Ureter (tissue), 1 donor: Measurements from ENCODE around the gene NUDT7. TPM values are rescaled to one million over a fixed set of nuclear protein-coding genes. Genes with fewer than 3 reads are reported as not detected.

ENCODE experiments used
- DNase-seq: peaks from one replicate; pipeline ENCODE4 v3.0.0-alpha.2; 2020; ENCODE audit warnings: low spot score
- total RNA-seq: library from RNA; stranded (reverse); gene quantifications from one replicate; pipeline ENCODE4 v1.2.4, GENCODE V29; 2023
- donor health status: DM: yes; HTN: yes; CAD: no.

The NUDT7 gene
- total RNA-seq, result 8.7 TPM

- peak; percentile 99 for DNase-seq
Observed at GRCh38 chr16:77722309-77723107, at the start of gene NUDT7. TSS of gene NUDT7 (plus strand) at chr16:77722514. CDS start at chr16:77722583, 69 bp downstream.

- DNase-seq, result no peak
Observed at GRCh38 chr16:77674888-77675287, 47.4 kb upstream of the NUDT7 start.

GRCh38 chr16:77675464-77676324, 46.6 kb upstream of the NUDT7 start:
- peak; percentile 70 for DNase-seq

GRCh38 chr16:77677129-77677528, 45.2 kb upstream of the NUDT7 start:
- no peak for DNase-seq

- no peak for DNase-seq
Observed at GRCh38 chr16:77679391-77679790, 42.9 kb upstream of the NUDT7 start.

- DNase-seq, result no peak
Observed at GRCh38 chr16:77679901-77680300, 42.4 kb upstream of the NUDT7 start.

GRCh38 chr16:77680496-77680895, 41.8 kb upstream of the NUDT7 start:
- no peak for DNase-seq

GRCh38 chr16:77682586-77682985, 39.7 kb upstream of the NUDT7 start:
- no peak for DNase-seq

GRCh38 chr16:77683397-77684180, 38.7 kb upstream of the NUDT7 start:
- no peak for DNase-seq

GRCh38 chr16:77684181-77684526, 38.2 kb upstream of the NUDT7 start:
- no peak for DNase-seq

GRCh38 chr16:77686385-77686784, 35.9 kb upstream of the NUDT7 start:
- DNase-seq, result no peak

- no peak for DNase-seq
Observed at GRCh38 chr16:77689971-77690370, 32.3 kb upstream of the NUDT7 start.

- DNase-seq, result no peak
Observed at GRCh38 chr16:77690416-77690815, 31.9 kb upstream of the NUDT7 start.

GRCh38 chr16:77692612-77693011, 29.7 kb upstream of the NUDT7 start:
- no peak for DNase-seq

- no peak for DNase-seq
Observed at GRCh38 chr16:77696149-77696548, 26.2 kb upstream of the NUDT7 start.

GRCh38 chr16:77700846-77701245, 21.5 kb upstream of the NUDT7 start:
- no peak for DNase-seq

- no peak for DNase-seq
Observed at GRCh38 chr16:77705351-77705750, 17.0 kb upstream of the NUDT7 start.

- DNase-seq, result no peak
Observed at GRCh38 chr16:77711179-77711578, 11.1 kb upstream of the NUDT7 start.

GRCh38 chr16:77711775-77712174, 10.5 kb upstream of the NUDT7 start:
- DNase-seq, result no peak

- DNase-seq, result no peak
Observed at GRCh38 chr16:77715145-77715544, 7.2 kb upstream of the NUDT7 start.

- no peak for DNase-seq
Observed at GRCh38 chr16:77721752-77722308, 484 bp upstream of the NUDT7 start.

GRCh38 chr16:77723108-77723514, 797 bp downstream of the NUDT7 start:
- DNase-seq, result peak; percentile 45
